Epithelial cell of proximal tubule (primary cell): ENCODE measurements around the gene KCNQ1OT1. TPM values are rescaled to one million over a fixed set of nuclear protein-coding genes. Genes with fewer than 3 reads are reported as not detected.

ENCODE experiments used
- DNase-seq: peaks from one replicate; pipeline ENCODE4 v3.0.0-alpha.2; 2011; ENCODE audit warnings: low read depth
- H3K4me3 ChIP-seq: 2 replicates; pipeline ENCODE4 v1.5.1; 2011; ENCODE audit warnings: low read depth, mild to moderate bottlenecking, low read length
- CTCF ChIP-seq: conservative IDR thresholded peaks from 2 replicates; pipeline ENCODE4 v1.5.1; 2012; ENCODE audit warnings: low read depth, mild to moderate bottlenecking, low read length
- total RNA-seq: library from RNA; depleted of rRNA; stranded (reverse); fragments of >200 nt; gene quantifications from 2 replicates; pipeline ENCODE4 v1.2.3, GENCODE V29; 2015

The KCNQ1OT1 gene
- total RNA-seq, 1 donor from 2014 or later: 0.63 TPM

GRCh38 chr11:2655016-2655719 is 44.6 kb downstream of the KCNQ1OT1 start:
- H3K4me3 ChIP-seq: no peak overlapping the region
- no peak for TF ChIP-seq CTCF
- DNase-seq: no peak

DNA sequence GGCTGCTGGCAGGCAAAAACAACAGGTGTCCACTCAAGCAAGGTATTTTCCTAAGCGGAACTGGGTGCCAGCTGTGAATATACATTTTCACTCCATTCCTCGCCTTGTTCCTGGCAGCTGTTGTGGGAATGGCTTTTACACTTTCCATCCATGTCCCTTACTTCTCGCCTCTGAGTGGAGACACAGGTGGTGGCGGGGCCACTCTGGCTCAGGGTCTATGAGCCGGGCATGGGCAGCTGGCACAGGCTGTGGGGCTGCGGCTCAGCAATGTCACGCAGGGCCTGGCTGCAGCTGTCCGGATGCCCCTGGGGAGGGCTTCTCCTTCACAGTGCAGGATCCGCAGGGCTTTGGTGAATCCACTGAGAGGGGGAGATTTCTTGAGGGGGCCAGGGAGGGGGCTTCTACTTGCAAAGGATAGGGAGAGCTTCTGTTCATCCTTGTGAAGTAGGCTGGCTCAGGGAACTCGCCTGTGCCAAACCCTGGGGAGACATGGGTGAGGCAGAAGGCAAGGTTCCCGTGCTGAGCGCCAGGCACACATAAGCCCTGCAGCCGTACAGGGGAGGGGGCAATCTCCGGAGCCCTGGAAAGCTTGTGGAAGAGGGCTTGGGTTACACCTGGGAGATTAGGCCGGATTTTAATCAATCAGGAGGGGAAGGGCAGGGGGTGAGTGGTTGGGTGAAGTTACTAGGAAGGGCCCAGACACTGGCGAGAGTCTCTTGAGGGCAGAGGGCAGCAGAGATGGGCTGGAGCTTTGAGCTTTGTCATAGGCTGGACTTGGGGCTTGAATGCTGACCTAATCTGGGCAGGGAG is 45.7 kb downstream of the KCNQ1OT1 start:
- DNase-seq: no peak
- no peak for TF ChIP-seq CTCF
- no peak overlapping the region for H3K4me3 ChIP-seq

DNA sequence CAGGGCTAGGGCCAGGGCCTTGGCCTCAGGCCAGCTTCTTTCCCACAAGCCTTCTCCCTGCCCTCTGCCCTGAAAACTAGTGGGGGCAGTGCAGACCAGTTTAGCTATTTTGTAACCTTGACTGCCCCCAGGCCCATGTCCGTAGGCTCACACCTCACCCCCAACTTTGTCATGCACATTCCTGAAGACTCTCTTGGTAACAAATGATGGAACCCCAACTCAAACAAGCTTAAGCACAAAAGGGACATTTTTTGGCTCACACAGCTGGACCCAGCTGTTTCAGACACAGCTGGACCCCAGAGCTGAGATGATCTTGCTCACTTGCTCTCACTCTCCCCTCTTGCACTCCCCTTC is 46.6 kb downstream of the KCNQ1OT1 start:
- DNase-seq: no peak
- H3K4me3 ChIP-seq: no peak overlapping the region
- no peak for TF ChIP-seq CTCF

DNA sequence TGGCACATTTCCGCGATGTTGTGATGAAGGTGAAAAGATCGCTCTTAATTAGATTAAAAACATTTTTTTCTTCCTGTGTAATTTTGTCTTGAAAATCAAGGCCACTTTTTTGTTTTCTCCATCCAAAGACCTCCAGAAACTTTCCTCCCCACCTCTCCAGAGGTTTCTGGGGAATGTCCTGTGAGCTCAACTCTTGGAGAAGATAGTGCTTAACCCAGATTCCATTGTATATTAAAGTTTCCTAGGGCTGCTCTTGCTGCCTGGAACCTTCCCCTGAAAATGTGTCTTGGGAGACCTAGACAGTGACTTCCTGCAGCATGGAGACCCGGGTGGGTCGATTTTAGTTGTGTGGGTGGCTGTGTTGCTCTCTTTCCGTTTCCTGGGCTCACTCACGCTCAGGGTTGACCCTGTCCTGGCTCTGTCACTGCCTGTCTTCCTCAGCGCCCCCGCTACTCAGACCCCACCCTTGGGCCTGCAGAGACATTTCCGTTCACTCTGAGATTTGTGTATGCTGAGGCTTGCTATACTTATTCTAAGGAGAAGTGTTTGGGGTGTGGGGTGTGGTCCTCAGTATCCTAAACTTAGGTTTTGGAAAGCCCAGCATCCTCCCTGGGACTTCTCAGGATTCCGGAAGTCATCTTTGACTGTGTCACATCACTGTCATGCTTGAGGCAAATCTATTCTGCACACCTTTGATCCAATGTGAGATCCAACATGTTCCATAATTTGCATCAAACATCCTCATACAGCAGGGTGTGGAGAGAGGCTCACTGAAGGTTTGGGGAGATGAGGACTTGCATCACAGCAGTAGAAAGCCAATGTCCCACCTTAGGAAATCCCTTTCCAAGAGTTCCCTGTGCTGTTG is 47.2 kb downstream of the KCNQ1OT1 start:
- no peak for TF ChIP-seq CTCF
- DNase-seq: no peak
- no peak overlapping the region for H3K4me3 ChIP-seq

DNA sequence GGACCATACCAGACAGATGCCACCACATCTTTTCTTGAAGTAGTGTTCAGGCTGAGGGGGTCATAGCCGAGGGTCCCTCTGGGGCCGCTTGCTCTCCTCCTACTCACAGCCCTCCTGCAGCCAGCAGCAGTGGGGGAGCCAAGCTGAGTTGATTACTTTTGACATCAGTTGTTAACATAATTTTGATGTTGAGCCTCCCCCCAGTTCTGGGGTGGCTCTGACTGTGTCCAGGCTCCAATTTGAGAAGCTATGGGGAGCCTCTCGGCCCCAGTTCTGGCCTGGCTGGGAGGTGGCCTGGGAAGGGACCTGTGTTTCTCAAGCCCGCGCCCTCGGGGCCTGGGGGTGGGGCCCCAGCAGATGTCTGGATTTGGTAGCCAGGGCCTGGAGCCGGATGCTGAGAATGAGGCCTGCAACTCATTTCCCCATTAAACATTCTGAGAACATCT is 47.9 kb downstream of the KCNQ1OT1 start:
- DNase-seq: no peak
- H3K4me3 ChIP-seq: no peak overlapping the region
- TF ChIP-seq CTCF: no peak

DNA sequence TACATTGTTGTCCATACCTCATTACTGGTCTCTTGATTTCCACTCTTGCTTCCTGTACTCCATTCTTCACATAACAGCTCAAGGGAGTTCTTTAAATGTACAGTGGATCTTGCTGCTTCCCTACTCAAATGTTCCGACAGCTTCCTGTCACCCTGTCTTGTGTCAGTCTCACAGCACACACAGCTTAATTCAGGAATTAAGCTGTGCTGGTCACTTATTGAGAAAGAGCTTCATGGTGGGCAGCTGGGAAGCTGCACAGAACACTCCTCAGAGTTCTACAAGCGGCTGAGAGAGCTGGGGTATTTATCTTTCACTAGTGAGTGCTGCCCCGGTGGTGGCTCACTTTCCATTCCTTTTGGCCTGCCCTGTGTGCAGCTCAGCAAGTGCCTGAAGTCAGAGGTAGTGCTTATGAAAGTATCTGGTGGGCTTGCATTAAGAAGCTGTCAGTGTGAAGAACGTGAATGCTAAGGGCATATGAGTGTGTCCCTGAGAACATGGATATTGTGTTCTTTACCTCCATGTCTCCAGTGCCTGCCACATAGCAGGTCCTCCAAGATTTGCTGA is 48.7 kb downstream of the KCNQ1OT1 start:
- DNase-seq: no peak
- no peak overlapping the region for H3K4me3 ChIP-seq

More for the DNA sequence above, 48.7 kb downstream of the KCNQ1OT1 start:
- TF ChIP-seq CTCF: no peak
